GM12878 (cell line): ENCODE measurements around the gene HERC2. TPM values are rescaled to one million over a fixed set of nuclear protein-coding genes. Genes with fewer than 3 reads are reported as not detected.

ENCODE experiments used
- ATAC-seq: fragments of 200-7000 bp; cut with Tn5 transposase; 3 replicates; pipeline ENCODE4 v1.9.1; 2020; ENCODE audit warnings: mild to moderate bottlenecking, moderate library complexity
- BruUV-seq: library from RNA; stranded (reverse); fragments of 400-500 nt; replicated peaks from 2 replicates; lab custom pipeline; 2021; lab: Mats Ljungman, UMichigan
- CTCF ChIA-PET: fragments of 300-600 bp; sonication (Branson Sonifier 250); formaldehyde crosslinking; extraction: SDS; loops from one replicate; lab custom pipeline; 2021; ENCODE audit warnings: inconsistent platforms; lab: Yijun Ruan, JAX
- POLR2A ChIA-PET: fragments of 350-600 bp; formaldehyde crosslinking; extraction: SDS; loops from one replicate; lab custom pipeline; 2021; ENCODE audit warnings: inconsistent platforms; lab: Charles Lee
- RAD21 ChIA-PET: fragments of 300-600 bp; sonication (Branson Sonifier 250); formaldehyde crosslinking; loops from one replicate; lab custom pipeline; 2023; ENCODE audit warnings: antibody characterized with exemption; ENCODE audit not compliant: unreplicated experiment; lab: Charles Lee
- SMC1A ChIA-PET: fragments of 300-600 bp; sonication (Branson Sonifier 250); formaldehyde crosslinking; loops from one replicate; lab custom pipeline; 2023; ENCODE audit not compliant: unreplicated experiment, uncharacterized antibody; lab: Charles Lee
- DNase-seq: peaks from one replicate; pipeline ENCODE4 v3.0.0-alpha.2; 2011; ENCODE audit warnings: low read depth, low spot score
- FAIRE-seq: peaks from 3 replicates; lab custom pipeline; 2011; peaks lifted over from hg19 to GRCh38; lab: Jason Lieb, UNC
- H2AFZ ChIP-seq: 2 replicates; pipeline ENCODE4 v1.6.0; 2011; ENCODE audit warnings: low read depth, low read length, control low read depth; ENCODE audit not compliant: control insufficient read depth
- H3K27ac ChIP-seq: 2 replicates; pipeline ENCODE4 v1.5.1; 2011; ENCODE audit warnings: control low read depth; ENCODE audit not compliant: control insufficient read depth, insufficient read depth
- H3K27me3 ChIP-seq, 2 experiments: replicated peaks in 1 of 2; 2 replicates each; pipeline versions ENCODE4 v1.6.0 to v1.6.1; 2011; ENCODE audit warnings: low read length in 1 of 2; ENCODE audit not compliant: control insufficient read depth in 2 of 2, insufficient read depth in 2 of 2
- H3K36me3 ChIP-seq, 2 experiments: 2 replicates each; pipeline ENCODE4 v1.5.1; 2011; ENCODE audit warnings: low read length in 1 of 2; ENCODE audit not compliant: control insufficient read depth in 2 of 2, insufficient read depth in 2 of 2
- H3K4me1 ChIP-seq: 2 replicates; pipeline ENCODE4 v1.6.1; 2011; ENCODE audit warnings: mild to moderate bottlenecking, low read length, moderate library complexity, mixed read lengths; ENCODE audit not compliant: control insufficient read depth, insufficient read depth
- H3K4me2 ChIP-seq: 2 replicates; pipeline ENCODE4 v1.6.0; 2011; ENCODE audit warnings: control low read depth; ENCODE audit not compliant: control insufficient read depth, insufficient read depth
- H3K4me3 ChIP-seq: fragments of 200-600 bp; sonication (generic); 2 replicates; pipeline ENCODE4 v1.5.1; 2016
- H3K79me2 ChIP-seq: 2 replicates; pipeline ENCODE4 v1.6.0; 2011; ENCODE audit warnings: low read length; ENCODE audit not compliant: control insufficient read depth, insufficient read depth
- H3K9ac ChIP-seq: 2 replicates; pipeline ENCODE4 v1.8.0; 2011; ENCODE audit warnings: low read length, control low read depth, mixed read lengths; ENCODE audit not compliant: control insufficient read depth, insufficient read depth
- H3K9me3 ChIP-seq: replicated peaks from 3 replicates; pipeline ENCODE4 v1.5.1; 2011; ENCODE audit warnings: mild to moderate bottlenecking, low read length; ENCODE audit not compliant: control insufficient read depth, insufficient read depth
- H4K20me1 ChIP-seq: 2 replicates; pipeline ENCODE4 v1.6.0; 2011; ENCODE audit not compliant: control insufficient read depth, insufficient read depth
- MAX ChIP-seq: IDR thresholded peaks from 2 replicates; pipeline ENCODE4 v1.6.1; 2012; ENCODE audit warnings: low read depth, low read length, improper control_type of control experiment
- MYC ChIP-seq: IDR thresholded peaks from 2 replicates; pipeline ENCODE4 v1.6.1; 2011; ENCODE audit warnings: mild to moderate bottlenecking, low read length, moderate library complexity, inconsistent platforms; ENCODE audit not compliant: insufficient read depth, insufficient replicate concordance, insufficient read length, severe bottlenecking
- POU2F2 ChIP-seq: IDR thresholded peaks from 3 replicates; pipeline ENCODE4 v1.6.1; 2011; ENCODE audit warnings: low read depth, mild to moderate bottlenecking, low read length, borderline replicate concordance
- SMAD1 ChIP-seq: fragments of 450-650 bp; IDR thresholded peaks from 2 replicates; pipeline ENCODE4 v1.6.1; 2018; ENCODE audit warnings: mild to moderate bottlenecking, low read depth; ENCODE audit not compliant: partially characterized antibody
- TBL1XR1 ChIP-seq: IDR thresholded peaks from 2 replicates; pipeline ENCODE4 v1.6.1; 2012; ENCODE audit warnings: low read depth, low read length, improper control_type of control experiment
- TCF12 ChIP-seq: IDR thresholded peaks from 2 replicates; pipeline ENCODE4 v1.6.1; 2011; ENCODE audit warnings: low read depth, mild to moderate bottlenecking, low read length
- WGBS: methylation state at CpG from one replicate; pipeline ENCODE4 v1.1.6; 2016; ENCODE audit warnings: low lambda C conversion rate; ENCODE audit not compliant: insufficient replicate concordance, insufficient coverage; ENCODE audit errors: missing lambda C conversion rate; 5-methylcytosine and 5-hydroxymethylcytosine counted together
- in situ Hi-C: fragments of 300-500 bp; cut with MboI; formaldehyde crosslinking; loops from 9 replicates; pipeline ENCODE4 v1.14.3; 2018; ENCODE audit warnings: mixed read lengths
- intact Hi-C: fragments of 100-400 bp; cut with micrococcal nuclease; formaldehyde crosslinking; loops from one replicate; pipeline ENCODE4 v1.14.2; 2022; ENCODE audit not compliant: unreplicated experiment
- polyA plus RNA-seq, 11 experiments: library from polyadenylated mRNA; depleted of rRNA in 4 of 11; unstranded in 6 of 11; stranded (reverse) in 5 of 11; fragments of >200 nt; fragmentation: Nextera tagmentation in 4 of 11; fragmentation: Illumina TruSeq in 1 of 11; extraction: Ambion mirVana in 4 of 11; extraction: Trizol in 1 of 11; gene quantifications; 1 replicate in 1 of 11; 2 replicates in 10 of 11; pipeline versions ENCODE4 v1.2.1 to v1.2.3, GENCODE V29; 2011 to 2016; ENCODE audit warnings: inconsistent platforms in 2 of 11, missing spikeins in 2 of 11, low read depth in 1 of 11
- total RNA-seq, 4 experiments: library from RNA; depleted of rRNA in 3 of 4; stranded (reverse); fragments of >200 nt in 3 of 4; fragmentation: Illumina TruSeq in 1 of 4; extraction: Trizol in 1 of 4; gene quantifications; 2 replicates each; pipeline versions ENCODE4 v1.2.1 to v1.2.3, GENCODE V29; 2013 to 2021

Gene HERC2
- total and polyA plus RNA-seq, 10 of the 15 experiments (the other 5 are each of a cell fraction or from before 2014, with no cell fraction given): 6.1 to 39.0 (median 24.0) TPM

GRCh38 chr15:28112101-28112760 is 209.7 kb downstream of the HERC2 start (continued):
- TF ChIP-seq MAX (no peak), TBL1XR1 (no peak), MYC (no peak), POU2F2 (no peak), SMAD1 (no peak)

- BruUV-seq: TSS peak; percentile 71
- WGBS: 95% methylated on average over 26 of the region's 26 CpGs
Observed at GRCh38 chr15:28111543-28111942, 210.4 kb downstream of the HERC2 start.

More at GRCh38 chr15:28111543-28111942, 210.4 kb downstream of the HERC2 start:
- in situ Hi-C loops (no loop called here), intact Hi-C loops (no loop called here)
- no peak for TF ChIP-seq TCF12
- ATAC-seq: no peak
- Histone ChIP-seq H3K4me3 (no peak overlapping the region), H3K9ac (no peak overlapping the region), H3K4me1 (no peaks in the 10 kb centered on the region), H3K4me2 (no peak overlapping the region), H3K36me3 (peaks cover 8 to 26% of the 10 kb centered on the region in 2 experiments), H3K9me3 (no peaks in the 10 kb centered on the region), H4K20me1 (no peaks in the 10 kb centered on the region), H3K27me3 (peaks cover 3% of the 10 kb centered on the region in 2 experiments; a peak in 1 of 4 replicates), H3K27ac (no peak overlapping the region), H3K79me2 (no peaks in the 10 kb centered on the region), H2AFZ (no peak overlapping the region)
- ChIA-PET RAD21 (no interaction called here), CTCF (no interaction called here), POLR2A (no interaction called here), SMC1A (no interaction called here)
- no peak for FAIRE-seq
- DNase-seq: no peak
